ENCODE data around the gene SLC66A3. TPM values are rescaled to one million over a fixed set of nuclear protein-coding genes. Genes with fewer than 3 reads are reported as not detected.

The SLC66A3 gene
- total and polyA plus RNA-seq, 2 donors (not counting 1 experiment from before 2014, with no cell fraction given), result 23.7 to 32.4 TPM

DNA sequence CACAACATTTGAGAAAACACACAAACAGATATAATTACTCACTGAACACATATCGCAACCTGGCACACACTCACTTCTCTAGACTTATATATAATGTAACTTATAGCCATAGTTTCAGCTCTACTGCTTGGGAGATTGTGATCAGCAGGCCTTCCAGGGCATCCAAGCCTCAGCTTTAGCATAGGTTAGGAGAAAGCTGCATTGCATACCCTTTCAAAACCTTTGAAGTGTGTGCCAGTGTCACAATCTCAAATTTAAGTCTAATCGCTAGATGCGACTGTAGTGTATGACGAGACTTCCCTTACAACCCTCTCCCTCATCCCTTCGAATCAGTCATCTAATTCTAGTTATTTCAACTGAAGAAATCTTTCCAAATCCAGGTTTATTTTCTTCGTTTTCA lies 30.9 kb downstream of the SLC66A3 start:
- Mint-ChIP-seq H3K9me3 (ENCODE audit: insufficient read depth) (no peaks in the 10 kb centered on the region), H3K27me3 (no peaks in the 10 kb centered on the region), H3K4me1 (no peaks in the 10 kb centered on the region), H3K4me3 (no peak overlapping the region), H3K27ac (no peak overlapping the region)
- no peak for ATAC-seq (ENCODE audit: low read depth)
- CTCF ChIA-PET, result no interaction called here
- Histone ChIP-seq H3K79me2 (ENCODE audit: control insufficient read depth, insufficient read depth, low read length) (no peaks in the 10 kb centered on the region), H3K4me2 (replicated peaks; ENCODE audit: low read depth, low read length, poor library complexity, severe bottlenecking) (no peak overlapping the region), H3K9ac (ENCODE audit: low read length) (no peak overlapping the region), H3K4me3 (ENCODE audit: control extremely low read depth in 1 of 5, extremely low read depth in 1 of 5, insufficient read depth in 1 of 5, low read depth in 2 of 5, low read length in 4 of 5) (no peak overlapping the region), H4K20me1 (ENCODE audit: control insufficient read depth, insufficient read depth, low read length, poor library complexity, severe bottlenecking) (no peaks in the 10 kb centered on the region), H3K27ac (ENCODE audit: low read length in 2 of 2) (no peak overlapping the region), H3K36me3 (replicated peaks in 1 of 2; ENCODE audit: control extremely low read depth in 1 of 2, control insufficient read depth in 1 of 2, extremely low read depth in 1 of 2, insufficient read depth in 2 of 2, low read length in 1 of 2) (peaks cover 3 to 9% of the 10 kb centered on the region in 2 experiments), H3K4me1 (ENCODE audit: control insufficient read depth in 2 of 2, insufficient read depth in 2 of 2, low read length in 2 of 2) (no peaks in the 10 kb centered on the region), H3K27me3 (replicated peaks in 1 of 4; ENCODE audit: control extremely low read depth in 1 of 4, control insufficient read depth in 3 of 4, insufficient read depth in 4 of 4, low read length in 3 of 4) (no peaks in the 10 kb centered on the region), H2AFZ (ENCODE audit: insufficient read depth, low read depth, low read length, poor library complexity, severe bottlenecking) (no peak overlapping the region), H3K9me3 (ENCODE audit: control extremely low read depth in 1 of 3, control insufficient read depth in 2 of 3, insufficient read depth in 1 of 3, low read length in 2 of 3) (no peaks in the 10 kb centered on the region)
- WGBS (ENCODE audit: insufficient coverage), result 100% methylated on average over 5 of the region's 6 CpGs
- TF ChIP-seq, protein P1, sequence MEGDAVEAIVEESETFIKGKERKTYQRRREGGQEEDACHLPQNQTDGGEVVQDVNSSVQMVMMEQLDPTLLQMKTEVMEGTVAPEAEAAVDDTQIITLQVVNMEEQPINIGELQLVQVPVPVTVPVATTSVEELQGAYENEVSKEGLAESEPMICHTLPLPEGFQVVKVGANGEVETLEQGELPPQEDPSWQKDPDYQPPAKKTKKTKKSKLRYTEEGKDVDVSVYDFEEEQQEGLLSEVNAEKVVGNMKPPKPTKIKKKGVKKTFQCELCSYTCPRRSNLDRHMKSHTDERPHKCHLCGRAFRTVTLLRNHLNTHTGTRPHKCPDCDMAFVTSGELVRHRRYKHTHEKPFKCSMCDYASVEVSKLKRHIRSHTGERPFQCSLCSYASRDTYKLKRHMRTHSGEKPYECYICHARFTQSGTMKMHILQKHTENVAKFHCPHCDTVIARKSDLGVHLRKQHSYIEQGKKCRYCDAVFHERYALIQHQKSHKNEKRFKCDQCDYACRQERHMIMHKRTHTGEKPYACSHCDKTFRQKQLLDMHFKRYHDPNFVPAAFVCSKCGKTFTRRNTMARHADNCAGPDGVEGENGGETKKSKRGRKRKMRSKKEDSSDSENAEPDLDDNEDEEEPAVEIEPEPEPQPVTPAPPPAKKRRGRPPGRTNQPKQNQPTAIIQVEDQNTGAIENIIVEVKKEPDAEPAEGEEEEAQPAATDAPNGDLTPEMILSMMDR (IDR thresholded peaks at IDR 0.05), result no peak
- TF ChIP-seq EZH2 (IDR thresholded peaks at IDR 0.05; ENCODE audit: borderline replicate concordance, insufficient read depth, low read depth, low read length, poor library complexity, severe bottlenecking), result no peak
- POLR2A ChIA-PET, result no interaction called here
- DNase-seq, result no peak
- intact Hi-C loops (cut with micrococcal nuclease), result no loop called here

DNA sequence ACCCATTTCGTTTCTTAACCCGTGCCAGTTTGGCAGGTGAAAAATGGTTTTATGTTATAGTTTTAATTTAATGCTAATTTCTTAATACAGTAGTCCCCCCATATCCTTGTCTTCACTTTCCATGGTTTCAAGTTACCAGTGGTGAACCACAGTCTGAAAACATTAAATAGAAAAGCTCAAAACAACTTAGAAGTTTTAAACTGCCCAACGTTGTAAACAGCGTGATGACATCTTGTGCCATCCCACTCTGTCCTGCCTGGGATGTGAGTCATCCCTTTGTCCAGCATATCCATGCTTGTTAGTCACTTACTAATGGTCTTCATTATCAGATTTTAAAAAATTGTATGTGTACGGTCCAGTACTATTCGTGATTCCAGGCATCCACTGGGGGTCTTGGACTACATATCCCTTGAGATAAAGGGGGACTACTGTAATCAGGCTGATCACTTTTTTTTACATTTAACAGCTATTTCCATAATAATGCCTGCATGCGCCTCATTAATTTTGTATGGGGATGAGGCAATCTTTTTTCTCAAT lies 31.9 kb downstream of the SLC66A3 start:
- Histone ChIP-seq H4K20me1 (ENCODE audit: control insufficient read depth, insufficient read depth, low read length, poor library complexity, severe bottlenecking) (no peaks in the 10 kb centered on the region), H3K9me3 (ENCODE audit: control extremely low read depth in 1 of 3, control insufficient read depth in 2 of 3, insufficient read depth in 1 of 3, low read length in 2 of 3) (no peaks in the 10 kb centered on the region), H3K27ac (ENCODE audit: low read length in 2 of 2) (no peak overlapping the region), H3K4me2 (replicated peaks; ENCODE audit: low read depth, low read length, poor library complexity, severe bottlenecking) (no peak overlapping the region), H2AFZ (ENCODE audit: insufficient read depth, low read depth, low read length, poor library complexity, severe bottlenecking) (no peak overlapping the region), H3K4me3 (ENCODE audit: control extremely low read depth in 1 of 5, extremely low read depth in 1 of 5, insufficient read depth in 1 of 5, low read depth in 2 of 5, low read length in 4 of 5) (no peak overlapping the region), H3K4me1 (ENCODE audit: control insufficient read depth in 2 of 2, insufficient read depth in 2 of 2, low read length in 2 of 2) (no peaks in the 10 kb centered on the region), H3K79me2 (ENCODE audit: control insufficient read depth, insufficient read depth, low read length) (no peaks in the 10 kb centered on the region), H3K36me3 (replicated peaks in 1 of 2; ENCODE audit: control extremely low read depth in 1 of 2, control insufficient read depth in 1 of 2, extremely low read depth in 1 of 2, insufficient read depth in 2 of 2, low read length in 1 of 2) (peaks cover 3 to 13% of the 10 kb centered on the region in 2 experiments), H3K9ac (ENCODE audit: low read length) (no peak overlapping the region), H3K27me3 (replicated peaks in 1 of 4; ENCODE audit: control extremely low read depth in 1 of 4, control insufficient read depth in 3 of 4, insufficient read depth in 4 of 4, low read length in 3 of 4) (no peaks in the 10 kb centered on the region)
- POLR2A ChIA-PET, result no interaction called here
- Mint-ChIP-seq H3K27ac (no peak overlapping the region), H3K9me3 (ENCODE audit: insufficient read depth) (no peaks in the 10 kb centered on the region), H3K4me1 (no peaks in the 10 kb centered on the region), H3K4me3 (no peak overlapping the region), H3K27me3 (no peaks in the 10 kb centered on the region)
- 100% methylated on average over 2 of the region's 7 CpGs for WGBS (ENCODE audit: insufficient coverage)
- CTCF ChIA-PET, result no interaction called here
- intact Hi-C loops (cut with micrococcal nuclease), result no loop called here
- no peak for ATAC-seq (ENCODE audit: low read depth)
- DNase-seq, result no peak
- no peak for TF ChIP-seq EZH2 (IDR thresholded peaks at IDR 0.05; ENCODE audit: borderline replicate concordance, insufficient read depth, low read depth, low read length, poor library complexity, severe bottlenecking)
- TF ChIP-seq, protein P1 (IDR thresholded peaks at IDR 0.05), result no peak

Data from B cell (primary cell).